Vagina (tissue), 2 donors: ENCODE results near the gene NUCB1. TPM values are rescaled to one million over a fixed set of nuclear protein-coding genes. Genes with fewer than 3 reads are reported as not detected.

ENCODE experiments used
- DNase-seq, 2 donors: peaks; one replicate each; pipeline ENCODE4 v3.0.0-alpha.2; 2017; ENCODE audit errors: extremely low spot score in 2 of 2
- H3K27ac ChIP-seq: fragments of 200-600 bp; sonication (generic); one replicate; pipeline ENCODE4 v1.5.1; 2019
- H3K27me3 ChIP-seq: fragments of 200-600 bp; sonication (generic); one replicate; pipeline ENCODE4 v1.5.1; 2019
- H3K36me3 ChIP-seq, 2 donors: fragments of 200-600 bp; sonication (generic); one replicate each; pipeline ENCODE4 v1.5.1; 2017 to 2019
- H3K4me1 ChIP-seq: fragments of 200-600 bp; sonication (generic); one replicate; pipeline ENCODE4 v1.5.1; 2019
- H3K4me3 ChIP-seq, 2 donors: fragments of 200-600 bp; sonication (generic); 1 replicate in 1 of 2; 2 replicates in 1 of 2; pipeline ENCODE4 v1.5.1; 2016 to 2019
- H3K9me3 ChIP-seq: fragments of 200-600 bp; sonication (generic); one replicate; pipeline ENCODE4 v1.5.1; 2019
- CTCF ChIP-seq, 3 experiments: fragments of 450-650 bp in 2 of 3; fragments of 200-600 bp in 1 of 3; sonication (generic) in 1 of 3; IDR thresholded peaks; one replicate each; pipeline ENCODE4 v1.5.1; 2017 to 2019; ENCODE audit warnings: antibody characterized with exemption in 3 of 3, mild to moderate bottlenecking in 2 of 3, moderate library complexity in 2 of 3
- POLR2A ChIP-seq, 2 donors: fragments of 450-650 bp; IDR thresholded peaks; one replicate each; pipeline ENCODE4 v1.6.1; 2017; ENCODE audit warnings: antibody characterized with exemption in 2 of 2, mild to moderate bottlenecking in 2 of 2, moderate library complexity in 2 of 2
- POLR2AphosphoS5 ChIP-seq, 2 donors: sonication (generic); formaldehyde crosslinking; IDR thresholded peaks; one replicate each; pipeline ENCODE4 v1.9.0; 2017; ENCODE audit warnings: antibody characterized with exemption in 2 of 2, mild to moderate bottlenecking in 2 of 2, low read depth in 1 of 2; ENCODE audit not compliant: insufficient read depth in 1 of 2
- intact Hi-C: fragments of 100-400 bp; cut with DNase I; formaldehyde crosslinking; loops from one replicate; pipeline ENCODE4 v1.15.1; 2023
- total RNA-seq: library from RNA; depleted of rRNA; stranded (reverse); fragments of >200 nt; gene quantifications from one replicate; pipeline ENCODE4 v1.2.3, GENCODE V29; 2016

Gene NUCB1
- total RNA-seq, 1 donor from 2014 or later: 151 TPM

GRCh38 chr19:48945817-48946216 lies 45.7 kb downstream of the NUCB1 start:
- Histone ChIP-seq H3K4me3 (no peak overlapping the region), H3K9me3 (no peaks in the 10 kb centered on the region), H3K36me3 (no peaks in the 10 kb centered on the region), H3K4me1 (no peaks in the 10 kb centered on the region), H3K27me3 (no peaks in the 10 kb centered on the region), H3K27ac (no peak overlapping the region)
- no peak for DNase-seq
- intact Hi-C loops: no loop called here
- TF ChIP-seq POLR2A (IDR thresholded peaks at IDR 0.05): no peak

GRCh38 chr19:48946463-48947257 lies 46.5 kb downstream of the NUCB1 start:
- Histone ChIP-seq H3K27me3 (no peaks in the 10 kb centered on the region), H3K36me3 (no peaks in the 10 kb centered on the region), H3K4me3 (no peak overlapping the region), H3K4me1 (no peaks in the 10 kb centered on the region), H3K9me3 (no peaks in the 10 kb centered on the region), H3K27ac (no peak overlapping the region)
- TF ChIP-seq POLR2AphosphoS5 (IDR thresholded peaks at IDR 0.05; ENCODE audit: insufficient read depth in 1 of 2, low read depth in 1 of 2) (no peak), POLR2A (IDR thresholded peaks at IDR 0.05) (no peak), CTCF (IDR thresholded peaks at IDR 0.05) (no peak)
- no peak for DNase-seq
- intact Hi-C loops: no loop called here

GRCh38 chr19:48947258-48947542 lies 47.1 kb downstream of the NUCB1 start:
- H3K9me3 ChIP-seq: no peaks in the 10 kb centered on the region
- TF ChIP-seq POLR2A (IDR thresholded peaks at IDR 0.05) (no peak), POLR2AphosphoS5 (IDR thresholded peaks at IDR 0.05; ENCODE audit: insufficient read depth in 1 of 2, low read depth in 1 of 2) (no peak), CTCF (IDR thresholded peaks at IDR 0.05) (no peak)
- H3K27me3 ChIP-seq: no peaks in the 10 kb centered on the region
- H3K36me3 ChIP-seq: no peaks in the 10 kb centered on the region
- H3K27ac ChIP-seq: no peak overlapping the region
- DNase-seq: no peak
- H3K4me3 ChIP-seq: no peak overlapping the region
- intact Hi-C loops: no loop called here
- H3K4me1 ChIP-seq: no peaks in the 10 kb centered on the region

GRCh38 chr19:48950159-48950558 lies 50.0 kb downstream of the NUCB1 start:
- intact Hi-C loops: loop anchor here (5.0 kb wide), 1 partner anchor 43 kb away; no protein-coding TSS in a partner anchor
- H3K36me3 ChIP-seq: no peaks in the 10 kb centered on the region
- no peaks in the 10 kb centered on the region for H3K27me3 ChIP-seq
- H3K4me1 ChIP-seq: peaks cover 6% of the 10 kb centered on the region
- no peak overlapping the region for H3K27ac ChIP-seq
- DNase-seq: no peak
- no peaks in the 10 kb centered on the region for H3K9me3 ChIP-seq
- TF ChIP-seq POLR2A (IDR thresholded peaks at IDR 0.05): no peak
- no peak for TF ChIP-seq POLR2AphosphoS5 (IDR thresholded peaks at IDR 0.05; ENCODE audit: insufficient read depth in 1 of 2, low read depth in 1 of 2)
- no peak for TF ChIP-seq CTCF (IDR thresholded peaks at IDR 0.05)
- H3K4me3 ChIP-seq: no peak overlapping the region

GRCh38 chr19:48950830-48951519 lies 50.9 kb downstream of the NUCB1 start:
- Histone ChIP-seq H3K4me1 (peaks cover 14% of the 10 kb centered on the region), H3K36me3 (no peaks in the 10 kb centered on the region), H3K27me3 (no peaks in the 10 kb centered on the region), H3K9me3 (no peaks in the 10 kb centered on the region), H3K4me3 (no peak overlapping the region), H3K27ac (no peak overlapping the region)
- intact Hi-C loops: loop anchor here (5.0 kb wide), 1 partner anchor 44 kb away; no protein-coding TSS in a partner anchor
- TF ChIP-seq CTCF (IDR thresholded peaks at IDR 0.05) (no peak), POLR2AphosphoS5 (IDR thresholded peaks at IDR 0.05; ENCODE audit: insufficient read depth in 1 of 2, low read depth in 1 of 2) (no peak), POLR2A (IDR thresholded peaks at IDR 0.05) (no peak)
- DNase-seq: no peak
